Brain microvascular endothelial cell (primary cell): ENCODE measurements around the gene CCDC88C.
A peak's percentile ranks its signal among the peaks of the same experiment; 100 is the strongest.

Source experiments
- DNase-seq: peaks from one replicate; pipeline ENCODE4 v3.0.0-alpha.2; 2020
- H3K27ac ChIP-seq: fragments of 250-450 bp; sonication (Bioruptor Pico); 2 replicates; pipeline ENCODE4 v1.5.1; 2020; ENCODE audit warnings: mild to moderate bottlenecking, moderate library complexity
- H3K27me3 ChIP-seq: fragments of 250-450 bp; sonication (Bioruptor Pico); replicated peaks from 2 replicates; pipeline ENCODE4 v1.5.1; 2020; ENCODE audit warnings: mild to moderate bottlenecking
- H3K36me3 ChIP-seq: fragments of 250-450 bp; sonication (Bioruptor Pico); replicated peaks from 2 replicates; pipeline ENCODE4 v1.5.1; 2020; ENCODE audit warnings: mild to moderate bottlenecking
- H3K4me3 ChIP-seq: 2 replicates; pipeline ENCODE4 v1.5.1; 2011; ENCODE audit warnings: low read depth, mild to moderate bottlenecking, control low read depth, low read length, moderate library complexity
- in situ Hi-C: cut with HindIII; loops from 2 replicates; pipeline ENCODE4 v1.10.0; 2017; ENCODE audit warnings: low sequenced_read_pairs, low pct_ligation_motif_present
- TF ChIP-seq, protein P1 (sequence below): IDR thresholded peaks from 2 replicates; pipeline ENCODE4 v1.5.1; 2011; ENCODE audit warnings: low read depth, mild to moderate bottlenecking, moderate library complexity, low read length, control low read depth, inconsistent platforms; ENCODE audit errors: missing control alignments

The CCDC88C gene

DNA sequence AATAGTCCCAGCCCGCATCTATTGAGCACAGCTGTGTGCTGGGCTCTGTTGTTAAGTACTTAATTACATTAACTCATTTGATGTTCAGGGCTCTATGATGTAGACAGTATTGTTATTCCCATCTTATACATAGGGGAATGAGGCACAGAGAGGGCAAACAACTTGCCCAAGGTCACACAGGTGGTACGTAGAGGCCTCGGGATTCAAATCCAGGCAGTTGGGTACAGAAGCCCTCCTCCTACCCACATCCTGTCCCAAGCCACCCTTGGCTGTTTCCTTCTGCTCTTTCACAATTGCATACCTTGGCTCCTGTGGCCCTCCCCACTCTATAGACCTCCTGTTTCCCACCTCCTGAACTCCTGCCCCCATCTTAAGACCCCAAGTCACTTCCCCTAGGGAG, 163.2 kb downstream of the CCDC88C start:
- TF ChIP-seq, protein P1, sequence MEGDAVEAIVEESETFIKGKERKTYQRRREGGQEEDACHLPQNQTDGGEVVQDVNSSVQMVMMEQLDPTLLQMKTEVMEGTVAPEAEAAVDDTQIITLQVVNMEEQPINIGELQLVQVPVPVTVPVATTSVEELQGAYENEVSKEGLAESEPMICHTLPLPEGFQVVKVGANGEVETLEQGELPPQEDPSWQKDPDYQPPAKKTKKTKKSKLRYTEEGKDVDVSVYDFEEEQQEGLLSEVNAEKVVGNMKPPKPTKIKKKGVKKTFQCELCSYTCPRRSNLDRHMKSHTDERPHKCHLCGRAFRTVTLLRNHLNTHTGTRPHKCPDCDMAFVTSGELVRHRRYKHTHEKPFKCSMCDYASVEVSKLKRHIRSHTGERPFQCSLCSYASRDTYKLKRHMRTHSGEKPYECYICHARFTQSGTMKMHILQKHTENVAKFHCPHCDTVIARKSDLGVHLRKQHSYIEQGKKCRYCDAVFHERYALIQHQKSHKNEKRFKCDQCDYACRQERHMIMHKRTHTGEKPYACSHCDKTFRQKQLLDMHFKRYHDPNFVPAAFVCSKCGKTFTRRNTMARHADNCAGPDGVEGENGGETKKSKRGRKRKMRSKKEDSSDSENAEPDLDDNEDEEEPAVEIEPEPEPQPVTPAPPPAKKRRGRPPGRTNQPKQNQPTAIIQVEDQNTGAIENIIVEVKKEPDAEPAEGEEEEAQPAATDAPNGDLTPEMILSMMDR = no peak
- no peaks in the 10 kb centered on the region for H3K27me3 ChIP-seq
- in situ Hi-C loops = no loop called here
- no peak for DNase-seq
- no peaks in the 10 kb centered on the region for H3K36me3 ChIP-seq
- H3K4me3 ChIP-seq = no peak overlapping the region
- no peak overlapping the region for H3K27ac ChIP-seq

DNA sequence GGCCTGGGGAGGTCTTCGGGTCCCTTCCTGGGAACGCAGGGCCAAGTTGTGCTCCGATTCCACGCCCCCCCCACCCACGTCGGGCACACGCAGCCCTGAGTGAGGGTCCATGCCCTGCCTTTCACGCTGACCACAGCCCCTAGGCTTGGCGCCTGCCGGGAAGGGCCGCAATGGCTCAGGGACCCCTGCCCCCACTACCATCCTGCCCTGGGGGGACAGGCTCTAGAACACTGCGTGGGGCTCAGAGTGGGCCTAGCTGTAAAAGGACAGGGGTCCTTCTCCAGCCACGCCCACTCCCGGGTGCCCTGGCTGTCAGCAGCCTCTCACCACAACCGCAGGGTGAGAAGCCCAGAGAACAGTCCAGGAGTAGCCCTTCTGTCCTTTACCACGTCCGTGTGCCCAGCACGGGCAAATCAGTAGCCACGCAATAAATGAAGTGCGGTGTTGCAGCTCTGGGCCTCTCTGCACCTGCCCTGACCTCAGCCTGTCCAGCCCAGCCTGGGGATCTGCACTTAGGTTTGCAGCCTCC, 163.8 kb downstream of the CCDC88C start:
- Histone ChIP-seq H3K36me3 (no peaks in the 10 kb centered on the region), H3K27ac (no peak overlapping the region), H3K27me3 (no peaks in the 10 kb centered on the region), H3K4me3 (peak overlapping the region; percentile 51)
- DNase-seq = no peak
- in situ Hi-C loops = no loop called here
- TF ChIP-seq, protein P1 = no peak

DNA sequence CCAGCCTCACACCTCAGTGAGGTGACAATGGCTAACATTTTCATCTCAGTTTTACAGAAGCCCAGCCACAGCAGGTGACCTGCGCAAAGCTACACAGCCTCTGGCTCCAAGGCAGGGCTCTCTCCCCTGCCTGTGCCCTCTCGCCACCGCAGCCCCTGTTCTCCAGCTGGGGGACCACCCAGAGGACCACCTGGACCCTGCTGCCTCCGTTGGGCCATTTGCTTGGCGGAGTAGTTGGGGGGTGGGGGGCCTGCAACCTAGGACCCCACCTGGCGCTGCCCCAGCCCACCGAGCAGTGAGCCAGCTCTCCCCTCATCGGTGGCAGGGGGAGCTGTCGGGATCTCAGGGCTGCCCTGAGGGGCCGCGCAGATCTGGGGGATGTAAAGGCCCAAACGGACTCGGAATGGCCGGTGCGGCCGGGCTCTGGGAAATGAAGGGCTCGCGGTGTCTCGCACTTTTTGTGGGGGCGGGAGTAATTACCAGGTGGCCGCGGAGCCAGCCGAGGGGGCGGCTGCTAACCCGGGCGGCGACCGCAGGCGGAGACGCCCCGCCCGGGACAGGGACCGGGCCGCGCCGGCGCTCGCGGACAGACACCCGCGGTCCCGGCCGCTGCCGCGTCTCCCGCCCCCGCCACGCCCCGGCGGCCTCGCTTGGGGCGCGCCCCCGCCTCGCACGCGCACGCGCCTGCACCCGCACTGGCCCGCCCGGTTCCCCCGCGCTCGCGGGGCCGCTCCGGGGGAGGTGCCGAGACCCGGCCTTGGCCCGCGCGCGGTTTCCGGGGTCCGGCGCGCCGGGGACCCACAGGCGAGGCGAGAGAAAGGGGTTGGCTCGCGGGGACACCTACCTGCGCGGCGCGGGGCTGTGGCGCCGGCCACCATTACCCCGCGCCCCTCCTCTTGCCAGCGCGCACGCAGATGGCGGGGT, 164.5 kb downstream of the CCDC88C start:
- DNase-seq = no peak
- in situ Hi-C loops = no loop called here
- TF ChIP-seq, protein P1 = peak; percentile 48
- H3K27ac ChIP-seq = no peak overlapping the region
- H3K4me3 ChIP-seq = peak overlapping the region; percentile 51
- no peaks in the 10 kb centered on the region for H3K36me3 ChIP-seq
- H3K27me3 ChIP-seq = no peaks in the 10 kb centered on the region

DNA sequence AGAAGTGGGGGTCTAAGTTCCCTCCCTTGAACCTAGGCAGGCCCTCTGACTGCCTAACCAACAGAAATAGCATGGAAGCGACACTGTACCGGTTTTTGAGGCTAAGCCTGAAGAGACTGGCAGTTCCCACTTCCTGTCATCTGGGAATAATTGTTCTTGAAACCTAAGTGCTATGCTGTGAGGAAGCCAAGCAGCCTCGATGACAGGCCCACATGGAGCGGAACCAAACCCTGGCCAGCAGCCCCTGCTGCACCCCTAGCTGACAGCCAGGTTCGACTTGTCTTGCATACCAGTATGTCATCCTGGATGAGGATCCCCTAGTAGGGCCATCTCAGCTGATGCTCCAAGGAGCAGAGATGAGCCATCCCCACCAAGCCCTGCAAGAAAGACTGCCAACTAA, 166.7 kb downstream of the CCDC88C start:
- DNase-seq = no peak
- TF ChIP-seq, protein P1 = no peak
- in situ Hi-C loops = no loop called here
- Histone ChIP-seq H3K4me3 (no peak overlapping the region), H3K27ac (no peak overlapping the region), H3K36me3 (no peaks in the 10 kb centered on the region), H3K27me3 (no peaks in the 10 kb centered on the region)

DNA sequence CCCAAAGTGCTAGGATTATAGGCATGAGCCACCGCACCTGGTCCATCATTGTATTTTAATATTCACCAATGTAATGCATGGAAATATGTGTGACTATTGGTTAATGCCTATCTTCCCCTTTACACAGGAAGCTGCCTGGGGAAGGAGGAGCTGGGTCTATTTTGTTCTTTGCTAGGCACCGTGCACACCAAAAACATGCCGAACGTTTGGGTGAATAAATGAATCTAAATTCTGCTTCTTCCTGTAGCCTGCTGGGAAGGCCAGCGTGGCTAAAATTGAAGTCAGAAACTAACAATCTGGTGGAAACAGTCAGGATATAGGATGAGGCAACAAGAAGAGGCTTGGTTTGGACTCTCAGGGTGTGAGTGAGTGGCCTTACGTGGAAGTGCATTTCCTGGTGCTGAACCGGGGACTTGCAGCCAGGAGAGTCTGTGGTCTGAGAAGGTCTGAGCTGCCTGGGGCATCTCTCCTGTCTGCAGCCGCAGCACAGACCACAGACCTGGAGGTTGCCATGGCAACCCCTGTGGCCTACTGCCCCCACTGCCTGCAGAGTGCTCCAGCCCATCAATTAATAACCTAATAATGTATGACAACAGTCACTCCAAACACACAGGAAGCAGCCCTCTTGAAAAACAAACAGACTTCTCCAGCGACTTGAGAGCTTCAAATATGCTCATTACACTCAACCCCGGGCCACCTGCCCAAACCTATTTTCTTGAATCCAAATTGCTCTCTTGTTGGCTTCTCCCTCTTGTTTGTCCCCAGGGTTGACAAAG, 167.6 kb downstream of the CCDC88C start:
- Histone ChIP-seq H3K4me3 (no peak overlapping the region), H3K27me3 (no peaks in the 10 kb centered on the region), H3K36me3 (no peaks in the 10 kb centered on the region), H3K27ac (no peak overlapping the region)
- TF ChIP-seq, protein P1 = peak; percentile 27
- no peak for DNase-seq
- in situ Hi-C loops = no loop called here
